Embryonic facial prominence (tissue), 1 donor: ENCODE data around the gene NTSR2.

Source experiments
- DNase-seq: peaks from one replicate; pipeline ENCODE4 v3.0.0-alpha.2; 2016; ENCODE audit errors: extremely low spot score

NTSR2 gene

GRCh38 chr2:11669454-11670291 lies at the start of gene NTSR2:
NTSR2 (minus strand) TSS chr2:11670195; CDS start chr2:11670129, 66 bp downstream.
- peak; percentile 46 for DNase-seq

GRCh38 chr2:11719230-11719977 lies 49.4 kb upstream of the NTSR2 start:
- no peak for DNase-seq

- no peak for DNase-seq
Observed at GRCh38 chr2:11718606-11719005, 48.6 kb upstream of the NTSR2 start.

- no peak for DNase-seq
Observed at GRCh38 chr2:11717623-11718022, 47.6 kb upstream of the NTSR2 start.

- no peak for DNase-seq
Observed at GRCh38 chr2:11716689-11717321, 46.8 kb upstream of the NTSR2 start.

- DNase-seq: no peak
Observed at GRCh38 chr2:11715987-11716652, 46.1 kb upstream of the NTSR2 start.

- DNase-seq: no peak
Observed at GRCh38 chr2:11713815-11714214, 43.8 kb upstream of the NTSR2 start.

- DNase-seq: no peak
Observed at GRCh38 chr2:11712866-11713265, 42.9 kb upstream of the NTSR2 start.

- no peak for DNase-seq
Observed at GRCh38 chr2:11711751-11712150, 41.8 kb upstream of the NTSR2 start.

GRCh38 chr2:11711354-11711716 lies 41.3 kb upstream of the NTSR2 start:
- DNase-seq: no peak

- DNase-seq: no peak
Observed at GRCh38 chr2:11710632-11711353, 40.8 kb upstream of the NTSR2 start.

- no peak for DNase-seq
Observed at GRCh38 chr2:11710210-11710609, 40.2 kb upstream of the NTSR2 start.

- DNase-seq: no peak
Observed at GRCh38 chr2:11709293-11709692, 39.3 kb upstream of the NTSR2 start.

- DNase-seq: no peak
Observed at GRCh38 chr2:11708106-11708505, 38.1 kb upstream of the NTSR2 start.

- no peak for DNase-seq
Observed at GRCh38 chr2:11705711-11706110, 35.7 kb upstream of the NTSR2 start.

GRCh38 chr2:11705063-11705462 lies 35.1 kb upstream of the NTSR2 start:
- no peak for DNase-seq

GRCh38 chr2:11703700-11704099 lies 33.7 kb upstream of the NTSR2 start:
- DNase-seq: no peak

- no peak for DNase-seq
Observed at GRCh38 chr2:11702946-11703345, 33.0 kb upstream of the NTSR2 start.

GRCh38 chr2:11701751-11702301 lies 31.8 kb upstream of the NTSR2 start:
- DNase-seq: no peak

GRCh38 chr2:11701206-11701605 lies 31.2 kb upstream of the NTSR2 start:
- no peak for DNase-seq
